ENCODE data around the gene IL1RAP.

IL1RAP gene

DNA sequence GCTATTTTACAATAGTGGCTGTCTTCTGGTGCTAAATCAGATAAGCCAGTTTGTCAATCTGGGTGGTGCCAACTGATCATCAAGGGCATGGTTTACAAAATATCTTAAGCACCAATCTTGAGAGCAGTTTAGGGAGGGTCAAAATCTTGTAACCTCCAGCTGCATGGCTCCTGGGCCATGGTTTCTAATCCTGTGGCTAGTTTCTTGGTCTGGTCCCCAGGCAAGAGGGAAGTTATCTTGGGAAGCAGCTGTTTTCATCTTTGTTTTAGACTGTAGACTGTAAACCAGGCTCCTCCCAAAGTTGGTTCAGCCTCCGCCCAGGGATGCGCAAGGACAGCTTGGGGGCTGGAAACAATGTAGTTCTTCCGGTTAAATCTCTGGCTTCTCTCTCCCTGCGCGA is 166.8 kb downstream of the IL1RAP start:
- no peak for DNase-seq

DNA sequence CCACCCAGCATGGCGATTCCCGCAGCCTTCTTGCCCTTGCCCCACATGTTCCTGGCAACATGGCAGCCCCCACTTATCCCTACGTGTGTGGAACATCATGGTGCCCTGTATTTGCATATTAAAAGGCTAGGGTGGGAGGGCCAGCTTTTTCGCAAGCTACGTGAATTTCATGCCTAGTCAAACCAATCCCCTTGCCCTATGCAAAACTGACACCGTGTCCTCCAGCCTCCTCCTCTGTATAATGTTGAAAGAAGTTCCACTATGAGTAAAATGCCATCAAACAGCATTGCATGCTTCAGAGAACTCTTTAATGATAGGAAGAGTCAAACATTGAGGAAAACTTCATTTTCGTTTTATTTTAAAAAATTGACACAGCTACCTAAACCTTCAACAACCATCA is 170.9 kb downstream of the IL1RAP start:
- DNase-seq = no peak

DNA sequence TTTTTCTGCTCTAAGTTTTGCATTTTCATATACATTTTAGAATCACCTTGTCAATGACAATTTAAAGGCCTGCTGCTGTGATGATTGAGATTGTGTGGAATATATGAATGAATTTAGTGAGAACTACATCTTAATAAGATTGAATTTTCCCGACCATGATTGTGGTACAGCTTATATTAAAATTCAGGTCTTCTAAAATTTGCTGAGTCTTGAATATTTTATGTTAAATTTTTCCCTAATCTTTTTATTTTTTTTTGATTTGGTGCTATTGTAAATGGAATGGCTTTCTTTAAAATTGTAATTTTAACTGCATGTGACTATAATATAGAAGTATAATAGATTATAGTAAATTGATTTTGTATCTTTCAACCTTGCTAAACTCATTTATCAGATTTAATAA is 172.1 kb downstream of the IL1RAP start:
- DNase-seq = no peak

DNA sequence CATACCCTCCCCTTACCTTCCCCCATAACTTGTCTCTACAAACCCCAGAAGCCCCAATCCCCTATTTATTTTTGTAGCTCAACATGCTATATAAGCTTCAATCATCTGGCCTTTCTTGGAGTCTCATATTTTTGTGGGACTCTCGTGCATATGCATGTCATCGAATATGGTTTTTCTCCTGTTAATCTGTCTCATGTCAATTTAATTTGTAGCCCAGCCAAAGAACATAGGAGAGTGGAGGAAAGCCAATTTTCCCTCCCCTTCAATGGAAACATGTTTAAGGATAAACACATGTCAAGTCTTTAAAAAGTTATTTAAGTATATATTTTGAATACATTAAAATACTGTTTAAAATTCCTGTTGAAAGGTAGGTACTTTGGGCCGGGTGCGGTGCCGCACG is 176.4 kb downstream of the IL1RAP start:
- no peak for DNase-seq

DNA sequence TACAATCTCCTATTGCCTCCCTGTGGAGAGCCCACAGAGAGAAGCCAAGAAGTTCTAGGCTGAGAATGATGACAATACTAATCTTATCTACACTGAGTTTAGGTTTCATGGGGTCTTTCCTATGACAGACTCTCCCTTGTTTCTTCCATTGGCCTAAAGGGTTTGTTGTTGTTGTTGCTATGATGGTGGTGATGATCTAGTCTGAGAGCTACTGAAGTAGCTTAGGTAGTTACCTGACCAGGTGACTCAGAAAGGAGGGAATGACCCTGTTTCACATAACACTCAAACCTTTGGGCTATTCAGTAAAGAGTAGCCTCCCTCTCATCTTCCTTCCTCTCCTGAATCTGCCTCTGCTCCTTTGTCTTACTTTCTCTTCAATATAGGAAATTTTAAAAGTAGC is 178.4 kb downstream of the IL1RAP start:
- no peak for DNase-seq

DNA sequence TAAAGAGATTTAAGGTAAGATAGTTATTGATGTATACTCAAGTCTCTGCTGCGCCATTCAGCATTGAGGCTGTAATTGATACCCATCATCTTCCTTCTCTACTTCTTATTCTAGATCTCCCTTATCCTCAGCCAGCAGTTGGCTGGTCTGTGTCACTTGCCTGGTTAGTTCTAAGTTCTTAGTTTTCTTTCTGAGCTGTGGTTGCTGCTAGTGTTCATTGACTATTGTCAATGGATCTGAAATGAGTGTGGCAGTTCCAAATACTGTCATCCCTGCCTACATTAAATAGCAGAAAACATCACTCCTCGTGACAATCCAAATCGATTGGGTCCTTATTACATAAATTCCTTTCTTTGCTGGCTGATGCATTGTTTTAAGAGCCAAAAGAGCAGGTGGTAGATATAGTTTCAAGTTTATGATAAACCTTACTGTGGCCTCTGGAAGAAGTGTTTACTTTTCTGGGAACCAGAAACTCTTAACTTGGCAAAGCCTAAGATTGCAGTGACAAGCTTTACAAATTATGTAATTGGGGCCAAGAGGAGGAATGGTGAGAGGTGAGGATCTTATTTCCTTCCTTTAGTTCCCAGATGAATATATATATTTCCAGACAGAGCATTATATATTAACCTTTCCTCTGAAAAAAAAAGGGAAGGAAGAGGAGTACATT is 180.6 kb downstream of the IL1RAP start:
- no peak for DNase-seq

DNA sequence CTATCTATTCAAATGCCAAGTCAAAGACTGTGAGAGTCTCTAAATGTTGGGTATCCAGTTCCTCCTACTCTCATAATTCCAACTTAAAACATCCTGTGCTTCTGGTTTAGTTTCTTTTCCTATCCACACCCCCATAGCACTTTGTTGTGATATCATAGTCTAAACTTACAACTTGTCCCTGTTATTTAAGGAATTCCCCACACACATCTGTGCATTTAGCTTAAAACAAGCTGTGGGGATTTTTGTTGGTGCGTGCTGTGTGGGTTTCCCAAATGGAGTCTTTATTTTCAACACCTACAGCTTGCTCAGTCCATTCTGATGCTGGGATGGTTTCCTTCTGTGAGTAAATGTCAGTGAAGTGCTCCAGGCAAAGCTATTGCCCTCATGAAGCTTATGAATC is 181.3 kb downstream of the IL1RAP start:
- no peak for DNase-seq

DNA sequence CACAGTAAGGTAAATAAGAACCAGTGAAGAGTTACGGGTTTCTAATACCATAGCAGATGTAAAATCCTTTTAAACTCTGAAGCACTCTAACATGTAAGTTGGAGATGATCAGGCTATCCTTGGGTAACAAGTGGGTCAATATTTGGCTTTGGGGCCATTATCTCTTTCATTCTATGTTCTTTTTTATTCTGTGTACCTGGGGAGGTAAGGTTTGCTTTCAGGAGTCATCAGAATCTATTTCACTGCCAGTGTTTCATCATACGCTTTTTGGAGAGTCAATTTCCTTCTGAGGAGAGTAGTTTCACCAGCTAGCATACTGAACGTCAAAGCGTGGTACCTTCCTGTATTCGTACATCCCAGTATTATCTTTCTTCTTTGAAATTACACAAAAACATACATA is 182.1 kb downstream of the IL1RAP start:
- DNase-seq = no peak

DNA sequence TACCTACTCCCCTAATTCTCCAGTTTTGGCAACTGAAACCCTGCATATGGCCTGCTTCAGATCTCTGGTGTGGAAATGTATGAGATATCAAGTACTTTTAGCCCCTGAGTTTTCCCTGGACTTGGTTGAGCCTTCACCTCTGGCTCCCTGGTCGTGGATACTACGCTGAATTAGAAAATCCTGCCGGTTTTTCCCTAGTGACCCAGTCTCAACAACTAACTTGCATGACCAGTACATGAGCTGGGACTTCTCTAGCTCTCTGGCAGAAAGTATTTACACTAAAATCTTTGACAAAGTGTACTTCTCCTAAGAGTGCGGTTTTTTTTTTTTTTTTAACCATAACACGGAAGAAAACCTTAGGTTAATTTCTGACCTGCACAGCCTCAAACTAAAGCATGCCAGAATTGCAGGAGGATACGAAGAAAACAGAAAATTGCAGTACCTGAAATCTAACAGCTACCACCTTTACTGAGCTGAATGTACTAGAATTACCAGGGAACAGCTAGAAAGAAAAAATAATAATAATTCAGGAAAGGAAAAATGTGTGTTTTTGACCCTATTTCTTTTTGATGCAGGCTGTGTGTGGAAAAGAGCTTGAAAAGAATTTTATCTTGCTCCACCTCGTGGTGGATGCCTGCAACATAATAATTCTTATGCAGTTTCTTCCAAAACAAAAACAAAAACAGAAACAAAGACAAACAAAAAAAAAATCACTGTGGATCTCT is 183.1 kb downstream of the IL1RAP start:
- no peak for DNase-seq

DNA sequence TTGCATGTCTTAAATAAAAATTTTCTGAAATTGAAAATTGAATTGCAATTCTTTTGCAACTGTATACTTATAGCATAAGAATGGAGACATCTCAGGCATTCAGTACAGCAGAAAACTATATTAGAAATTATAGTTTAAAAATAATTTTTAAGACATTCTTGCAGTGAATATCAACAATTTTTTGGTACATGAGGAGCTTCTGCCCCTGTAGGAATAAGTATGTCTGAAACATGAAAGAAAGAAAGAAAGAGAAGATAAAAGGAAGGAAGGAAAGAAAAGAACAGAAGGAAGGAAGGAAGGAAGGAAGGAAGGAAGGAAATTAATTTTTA is 183.6 kb downstream of the IL1RAP start:
- no peak for DNase-seq

DNA sequence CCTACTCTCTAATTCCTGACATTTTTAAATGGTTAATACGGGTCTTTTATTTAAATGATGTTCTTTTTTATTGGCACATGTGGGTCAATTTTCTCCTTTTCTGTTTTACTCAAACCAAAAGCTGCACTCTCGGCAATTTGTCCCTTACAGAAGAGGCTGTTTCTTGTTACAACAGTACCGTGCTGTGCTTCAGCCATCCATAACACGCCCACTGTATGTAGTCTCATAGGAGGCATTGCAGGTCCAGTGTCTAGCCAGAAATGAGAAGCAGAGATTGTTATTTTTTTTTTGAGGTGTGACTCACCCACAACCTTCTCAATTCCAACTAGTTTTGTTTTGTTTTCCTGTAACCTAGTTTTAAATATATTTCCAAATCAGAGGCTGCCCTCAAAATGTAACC is 184.0 kb downstream of the IL1RAP start:
- no peak for DNase-seq

DNA sequence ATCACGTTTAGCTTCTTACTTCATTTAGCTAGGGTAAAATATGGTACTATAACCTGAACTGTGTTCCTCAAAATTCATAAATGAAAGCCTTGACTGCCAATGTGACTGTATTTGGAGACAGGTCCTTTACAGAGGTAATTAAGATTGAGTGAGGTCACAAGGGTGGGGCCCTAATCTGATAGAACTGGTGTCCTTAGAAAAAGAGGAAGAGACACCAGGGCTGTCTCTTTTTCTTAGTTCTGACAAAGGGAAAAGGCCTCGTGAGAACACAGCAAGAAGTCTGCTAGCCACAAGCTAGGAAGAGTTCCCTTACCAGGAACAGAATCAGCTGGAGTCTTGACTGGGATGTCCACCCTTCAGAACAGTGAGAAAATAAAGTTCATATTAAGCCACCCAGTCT is 185.9 kb downstream of the IL1RAP start:
- DNase-seq = no peak

DNA sequence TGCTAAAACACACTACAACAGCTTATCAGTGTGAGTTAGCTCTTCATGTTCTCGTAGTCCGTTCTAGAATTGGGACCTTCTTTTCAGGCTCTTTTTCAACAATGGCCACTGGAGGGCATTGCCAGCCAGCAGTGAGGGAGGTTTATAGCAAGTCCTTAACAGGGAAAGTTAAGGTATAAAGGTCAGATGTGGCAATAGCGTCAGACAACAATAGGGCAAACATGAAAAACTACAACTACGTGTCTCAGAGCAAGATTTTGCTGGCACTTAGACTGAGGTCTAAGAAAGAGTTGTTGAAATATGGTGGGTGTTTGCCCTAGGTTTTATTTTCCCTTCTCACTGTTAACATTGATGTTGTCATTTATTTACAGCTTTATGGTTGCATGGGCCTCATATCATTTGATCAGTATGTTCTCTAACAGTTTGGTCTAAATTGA is 187.2 kb downstream of the IL1RAP start:
- DNase-seq = no peak

DNA sequence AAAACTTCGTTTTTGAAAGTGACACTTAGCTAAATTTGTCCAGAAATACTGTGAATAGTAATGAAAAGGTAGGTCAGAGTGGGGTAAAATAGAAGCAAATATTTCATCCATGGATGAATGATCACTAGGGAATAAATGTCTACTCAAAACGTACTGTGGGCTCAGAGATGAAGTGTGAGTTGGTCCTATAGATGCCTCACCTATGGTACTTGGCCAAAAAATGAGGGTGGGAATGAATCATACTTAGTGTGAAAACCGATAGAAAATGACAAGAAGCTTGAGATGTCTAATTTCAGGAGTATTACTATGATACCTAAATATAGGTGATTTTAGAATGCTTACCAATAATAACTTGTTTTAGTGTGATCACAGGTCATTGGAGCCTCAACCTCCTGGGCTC is 192.7 kb downstream of the IL1RAP start:
- DNase-seq = no peak
